Measurements from ENCODE around the gene MAL.

Gene MAL

GRCh38 chr2:95025406-95026319 lies at the start of gene MAL:
Gene MAL, plus strand, starts transcription at chr2:95025708. Its CDS starts 85 bp downstream, at chr2:95025793.
- DNase-seq (ENCODE audit: extremely low read depth, low read depth) = no peak
- H3K4me3 ChIP-seq (replicated peaks; ENCODE audit: low read depth, low read length) = no peak within 1 kb of the TSS; the same call in 1 of the 2 replicates
- TF ChIP-seq, protein P1, sequence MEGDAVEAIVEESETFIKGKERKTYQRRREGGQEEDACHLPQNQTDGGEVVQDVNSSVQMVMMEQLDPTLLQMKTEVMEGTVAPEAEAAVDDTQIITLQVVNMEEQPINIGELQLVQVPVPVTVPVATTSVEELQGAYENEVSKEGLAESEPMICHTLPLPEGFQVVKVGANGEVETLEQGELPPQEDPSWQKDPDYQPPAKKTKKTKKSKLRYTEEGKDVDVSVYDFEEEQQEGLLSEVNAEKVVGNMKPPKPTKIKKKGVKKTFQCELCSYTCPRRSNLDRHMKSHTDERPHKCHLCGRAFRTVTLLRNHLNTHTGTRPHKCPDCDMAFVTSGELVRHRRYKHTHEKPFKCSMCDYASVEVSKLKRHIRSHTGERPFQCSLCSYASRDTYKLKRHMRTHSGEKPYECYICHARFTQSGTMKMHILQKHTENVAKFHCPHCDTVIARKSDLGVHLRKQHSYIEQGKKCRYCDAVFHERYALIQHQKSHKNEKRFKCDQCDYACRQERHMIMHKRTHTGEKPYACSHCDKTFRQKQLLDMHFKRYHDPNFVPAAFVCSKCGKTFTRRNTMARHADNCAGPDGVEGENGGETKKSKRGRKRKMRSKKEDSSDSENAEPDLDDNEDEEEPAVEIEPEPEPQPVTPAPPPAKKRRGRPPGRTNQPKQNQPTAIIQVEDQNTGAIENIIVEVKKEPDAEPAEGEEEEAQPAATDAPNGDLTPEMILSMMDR (IDR thresholded peaks at IDR 0.05; ENCODE audit: low read depth, low read length, missing control alignments) = no peak

GRCh38 chr2:94977826-94978225 lies 47.7 kb upstream of the MAL start:
- TF ChIP-seq, protein P1 (IDR thresholded peaks at IDR 0.05; ENCODE audit: low read depth, low read length, missing control alignments) = no peak
- no peak overlapping the region for H3K4me3 ChIP-seq (replicated peaks; ENCODE audit: low read depth, low read length)
- DNase-seq (ENCODE audit: extremely low read depth, low read depth) = no peak

- DNase-seq (ENCODE audit: extremely low read depth, low read depth) = no peak
- TF ChIP-seq, protein P1 (IDR thresholded peaks at IDR 0.05; ENCODE audit: low read depth, low read length, missing control alignments) = no peak
- H3K4me3 ChIP-seq (replicated peaks; ENCODE audit: low read depth, low read length) = no peak overlapping the region
Measured at GRCh38 chr2:94978917-94979316, 46.6 kb upstream of the MAL start.

GRCh38 chr2:94979406-94980375 lies 45.8 kb upstream of the MAL start:
- no peak overlapping the region for H3K4me3 ChIP-seq (replicated peaks; ENCODE audit: low read depth, low read length)
- DNase-seq (ENCODE audit: extremely low read depth, low read depth) = no peak
- TF ChIP-seq, protein P1 (IDR thresholded peaks at IDR 0.05; ENCODE audit: low read depth, low read length, missing control alignments) = no peak

DNA sequence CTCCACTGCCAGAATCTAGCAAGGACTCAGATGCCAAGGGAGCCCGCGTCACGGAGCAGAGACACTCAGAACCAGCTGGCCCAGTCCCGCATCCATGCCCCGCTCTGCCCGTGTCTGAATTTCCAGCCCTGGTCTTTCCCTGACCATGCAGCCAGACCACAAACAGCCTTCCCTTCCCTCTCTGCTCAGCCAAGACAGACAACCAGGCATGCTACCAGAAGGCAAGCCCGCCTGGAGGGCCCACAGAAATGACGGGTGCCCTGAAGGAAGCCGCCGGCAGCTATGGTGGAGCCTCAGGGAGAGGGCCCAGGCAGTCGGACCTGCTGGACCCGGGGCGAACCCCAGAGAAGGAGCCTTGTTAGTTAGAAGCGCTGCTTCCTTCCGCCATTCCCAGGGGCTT lies 45.1 kb upstream of the MAL start:
- TF ChIP-seq, protein P1 (IDR thresholded peaks at IDR 0.05; ENCODE audit: low read depth, low read length, missing control alignments) = no peak
- no peak overlapping the region for H3K4me3 ChIP-seq (replicated peaks; ENCODE audit: low read depth, low read length)
- DNase-seq (ENCODE audit: extremely low read depth, low read depth) = no peak

DNA sequence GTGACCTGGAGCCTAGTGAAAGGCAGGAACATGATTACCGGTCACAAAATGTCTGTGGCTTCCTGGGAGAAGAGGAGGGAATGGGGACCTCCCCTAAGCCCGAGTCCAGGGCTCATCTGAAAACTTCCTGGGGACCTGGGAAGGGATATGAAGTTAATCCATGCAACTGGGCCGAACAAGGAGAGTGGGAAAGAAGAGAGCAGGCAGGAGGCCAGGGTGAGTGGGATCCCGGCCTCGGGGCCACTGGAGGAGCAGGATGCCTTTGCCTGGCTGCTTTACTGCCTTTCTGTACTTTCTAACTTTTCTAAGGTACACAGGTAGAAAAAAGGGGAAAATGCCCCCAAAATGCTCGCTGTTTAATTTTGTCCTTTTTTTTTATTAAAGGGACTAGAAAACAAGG lies 43.4 kb upstream of the MAL start:
- DNase-seq (ENCODE audit: extremely low read depth, low read depth) = no peak
- no peak overlapping the region for H3K4me3 ChIP-seq (replicated peaks; ENCODE audit: low read depth, low read length)
- TF ChIP-seq, protein P1 (IDR thresholded peaks at IDR 0.05; ENCODE audit: low read depth, low read length, missing control alignments) = no peak
